HuH-7.5 (cell line): ENCODE measurements around the gene RCE1.
A peak's percentile ranks its signal among the peaks of the same experiment; 100 is the strongest.

Experiments used
- DNase-seq: peaks from one replicate; pipeline ENCODE4 v3.0.0; 2011; ENCODE audit warnings: low spot score

RCE1 gene

DNA sequence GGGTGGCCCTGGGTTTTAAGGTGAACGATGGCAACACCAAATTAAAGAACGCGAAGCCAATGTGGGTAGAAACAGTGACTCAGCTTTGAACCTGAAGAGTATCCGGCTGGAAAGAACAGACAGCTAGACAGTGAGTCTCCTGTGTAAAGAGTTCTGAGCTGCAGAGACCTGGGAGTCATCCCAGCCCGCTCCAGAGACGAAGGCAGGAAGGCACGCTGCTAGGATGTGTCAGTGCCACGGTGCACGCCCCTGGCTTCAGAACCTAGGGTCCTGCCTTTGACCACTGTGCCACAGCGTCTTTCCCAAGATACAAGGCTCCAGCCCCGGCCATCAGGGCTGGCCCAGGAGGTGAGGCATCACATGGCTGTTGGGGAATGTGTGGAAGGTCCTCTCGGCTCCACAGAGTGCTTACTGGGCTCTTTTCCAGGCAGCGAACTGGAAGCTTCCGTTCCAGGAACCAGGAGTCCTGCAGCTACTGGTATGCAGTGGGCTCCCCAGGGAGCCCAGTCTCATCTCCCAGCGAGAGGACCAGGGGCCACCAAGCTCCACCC is 43.5 kb downstream of the RCE1 start:
- DNase-seq, result no peak

DNA sequence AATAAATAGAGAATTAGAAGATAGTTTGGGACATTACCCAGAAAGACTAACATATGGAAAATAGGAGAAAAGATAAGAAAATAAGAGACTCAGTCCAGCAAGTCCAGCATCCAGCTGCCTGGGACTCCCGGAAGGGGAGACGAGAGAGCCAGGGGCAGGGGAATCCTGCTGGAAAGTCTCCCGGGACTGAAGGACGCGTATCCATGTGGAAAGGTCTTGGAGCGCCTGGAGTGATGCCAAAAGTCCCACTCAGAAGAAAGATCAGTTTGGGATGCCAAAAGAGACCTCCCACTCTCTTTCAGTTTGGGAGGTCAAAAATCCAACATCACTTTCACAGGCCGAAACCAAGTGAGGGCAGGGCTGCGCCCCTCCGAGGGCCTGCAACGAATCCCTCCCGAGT is 44.3 kb downstream of the RCE1 start:
- no peak for DNase-seq

DNA sequence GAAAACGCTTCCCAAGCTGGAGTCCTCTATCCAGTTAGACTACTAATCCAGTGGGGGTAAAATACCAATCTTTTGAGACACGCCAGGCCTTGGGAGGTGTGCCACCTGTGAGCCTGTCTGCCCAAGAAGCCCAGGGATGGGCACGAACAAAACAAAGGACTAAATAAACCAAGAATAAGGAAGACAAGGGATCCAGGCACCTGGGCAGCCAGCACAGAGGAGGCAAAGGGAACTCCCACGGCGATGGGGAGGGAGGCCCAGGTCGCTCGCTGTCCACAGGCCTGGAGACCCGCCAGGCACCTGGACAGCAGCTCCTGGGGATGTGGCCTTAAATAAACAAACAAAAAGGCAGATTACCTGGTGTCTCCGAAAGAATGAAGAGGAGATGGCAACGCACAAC is 45.0 kb downstream of the RCE1 start:
- no peak for DNase-seq

DNA sequence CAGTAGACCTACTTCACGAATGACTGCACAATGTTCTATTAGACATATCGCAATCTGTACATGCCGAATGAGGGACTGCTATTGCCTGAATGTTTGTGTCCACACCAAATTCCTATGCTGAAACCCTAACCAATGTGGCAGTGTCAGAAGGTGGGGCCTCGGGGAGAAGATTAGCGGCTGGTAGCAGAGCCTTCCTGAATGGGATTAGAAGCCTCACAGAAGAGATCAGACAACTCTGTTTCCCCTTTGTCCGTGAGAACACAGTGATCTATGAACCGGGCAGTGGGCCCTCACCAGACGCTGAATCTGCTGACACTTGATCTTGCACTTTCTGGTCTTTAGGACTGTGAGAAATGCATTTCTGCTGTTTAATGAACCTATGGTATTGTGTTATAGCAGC is 46.7 kb downstream of the RCE1 start:
- no peak for DNase-seq

DNA sequence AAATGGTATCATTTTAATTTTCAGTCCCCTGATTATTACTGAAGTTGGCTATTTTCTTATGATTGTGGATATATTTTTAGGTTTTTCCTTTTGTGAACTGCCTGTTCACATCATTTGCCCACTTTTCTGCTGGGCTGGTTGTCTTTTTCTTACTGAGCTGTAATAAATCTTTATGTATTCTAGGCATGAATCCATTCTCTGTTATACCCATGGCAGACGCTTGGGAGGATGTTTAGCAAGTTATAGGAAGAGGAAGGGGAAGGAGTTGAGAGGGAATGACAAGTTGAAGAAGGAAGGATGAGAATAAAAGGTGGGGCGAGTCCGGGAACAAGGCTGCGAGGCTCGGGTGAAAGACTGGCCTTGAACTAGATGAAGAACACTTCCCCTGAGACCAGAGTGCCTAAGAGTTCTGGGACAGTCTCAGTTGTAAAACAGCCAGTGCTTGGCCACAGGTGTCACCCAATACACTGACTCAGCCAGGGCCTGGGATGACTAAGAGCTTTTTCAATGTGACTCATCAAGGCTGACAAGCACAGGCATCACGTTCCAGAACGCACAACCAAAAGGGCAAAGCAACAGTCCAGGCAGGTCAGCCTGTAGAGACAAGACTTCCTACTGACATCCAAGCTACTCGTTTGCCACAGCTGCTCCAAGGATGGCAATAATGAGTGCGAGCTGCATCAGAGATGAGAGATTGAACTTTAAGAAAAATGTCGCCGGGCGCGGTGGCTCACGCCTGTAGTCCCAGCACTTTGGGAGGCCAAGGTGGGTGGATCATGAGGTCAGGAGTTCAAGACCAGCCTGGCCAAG is 48.8 kb downstream of the RCE1 start:
- DNase-seq, result peak; percentile 98

DNA sequence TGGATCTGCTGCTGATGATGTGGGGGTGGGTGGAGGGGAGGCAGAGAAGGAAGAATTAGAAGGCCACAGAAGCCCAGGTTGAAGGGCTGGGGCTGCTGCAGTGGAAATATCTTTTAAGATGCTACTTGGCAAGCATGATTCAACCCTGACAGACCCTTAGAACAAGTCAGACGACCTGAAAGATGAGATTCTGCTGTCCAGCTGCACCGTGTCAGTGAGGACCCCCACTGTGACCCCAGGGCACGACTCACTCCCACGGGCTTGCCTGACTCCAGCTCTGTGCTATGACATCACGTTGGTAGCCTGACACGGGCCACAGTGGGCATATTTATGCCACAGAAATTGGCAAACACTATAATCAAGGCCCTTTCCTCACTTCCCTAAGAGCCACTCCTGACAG is 49.7 kb downstream of the RCE1 start:
- DNase-seq, result no peak

DNA sequence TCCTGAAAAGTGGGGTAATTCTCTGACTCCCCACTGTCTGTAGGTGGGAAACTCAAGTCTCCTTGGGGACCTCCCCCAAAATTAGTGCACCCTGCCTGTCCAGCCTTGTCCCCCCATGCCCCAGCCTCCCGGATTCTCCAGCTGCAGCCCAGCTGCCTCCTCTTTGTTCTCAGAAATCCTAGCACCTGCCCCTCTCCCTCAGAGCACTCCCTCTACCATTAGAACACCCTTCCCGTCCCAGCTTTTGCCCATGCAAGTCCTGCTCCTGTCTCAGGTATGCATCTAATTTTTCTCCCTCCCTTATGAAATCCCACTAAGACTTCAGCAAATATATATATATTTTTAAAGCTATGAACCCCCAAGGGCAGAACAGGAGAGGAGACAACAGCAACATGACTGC is 50.9 kb downstream of the RCE1 start:
- no peak for DNase-seq
